Measurements from ENCODE around the gene GCGR. TPM values are rescaled to one million over a fixed set of nuclear protein-coding genes. Genes with fewer than 3 reads are reported as not detected.

GCGR gene
- total and polyA plus RNA-seq, 2 of the 13 experiments (the other 11 are each of a cell fraction or from before 2014, with no cell fraction given) = 0.04 to 0.13 TPM

DNA sequence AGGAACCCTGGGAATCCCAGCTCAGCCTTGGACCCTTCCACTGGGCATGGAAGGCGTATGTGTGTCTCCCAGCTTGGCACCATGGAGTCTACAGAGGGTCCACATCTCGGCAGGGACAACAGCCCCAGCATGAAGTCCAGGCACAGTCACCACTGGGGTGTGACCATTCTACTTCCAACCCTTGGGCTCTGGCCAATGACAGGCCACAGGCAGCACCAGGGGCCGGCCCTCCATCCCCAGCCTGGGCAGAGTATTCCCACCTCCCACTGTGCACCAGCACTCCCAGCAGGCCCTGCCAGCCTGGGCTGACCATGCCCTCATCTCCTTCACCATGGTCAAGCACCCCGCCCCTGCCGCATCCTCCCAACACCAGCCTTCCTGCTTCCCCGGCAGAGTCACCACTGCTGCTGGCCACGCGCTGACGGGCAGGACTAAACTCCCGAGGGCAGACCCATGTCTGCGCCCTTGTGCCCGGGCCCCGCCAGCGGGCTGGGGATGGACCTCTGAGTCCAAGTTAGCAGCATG, 40.4 kb downstream of the GCGR start (continued):
- no peak for TF ChIP-seq ZBTB8A (CRISPR knock-in tag; IDR thresholded peaks at IDR 0.05; ENCODE audit: borderline replicate concordance, low read depth)
- 0 out of 2 replicates have a peak, but pooled peaks have one; percentile 2 for TF ChIP-seq NKX3-1 (CRISPR knock-in tag; IDR thresholded peaks at IDR 0.05)
- TF ChIP-seq ZNF710 (CRISPR knock-in tag; IDR thresholded peaks at IDR 0.05; ENCODE audit: borderline replicate concordance) = no peak
- no peak for TF ChIP-seq MYNN (CRISPR knock-in tag; IDR thresholded peaks at IDR 0.05; ENCODE audit: low read depth)
- TF ChIP-seq DMTF1 (CRISPR knock-in tag; IDR thresholded peaks at IDR 0.05) = no peak
- peak; percentile 25 for TF ChIP-seq SRSF1 (optimal IDR thresholded peaks at IDR 0.05; ENCODE audit: low read depth, low read length)
- peak; percentile 15 for TF ChIP-seq HNRNPLL (IDR thresholded peaks at IDR 0.05; ENCODE audit: low read depth, low read length, poor library complexity, severe bottlenecking)
- TF ChIP-seq, protein P1, sequence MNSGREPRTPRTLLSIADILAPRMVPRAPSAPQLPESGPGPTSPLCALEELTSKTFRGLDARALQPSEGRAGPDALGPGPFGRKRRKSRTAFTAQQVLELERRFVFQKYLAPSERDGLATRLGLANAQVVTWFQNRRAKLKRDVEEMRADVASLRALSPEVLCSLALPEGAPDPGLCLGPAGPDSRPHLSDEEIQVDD (CRISPR knock-in tag; IDR thresholded peaks at IDR 0.05; ENCODE audit: borderline replicate concordance) = no peak
- peak; percentile 65; the same call in 1 of the 2 replicates for TF ChIP-seq HNRNPL (IDR thresholded peaks at IDR 0.05; ENCODE audit: low read depth, low read length)
- TF ChIP-seq ZFX (CRISPR knock-in tag; IDR thresholded peaks at IDR 0.05; ENCODE audit: low read depth) = no peak
- TF ChIP-seq IRX3 (CRISPR knock-in tag; IDR thresholded peaks at IDR 0.05; ENCODE audit: borderline replicate concordance, low read depth) = no peak
- no peak for TF ChIP-seq NR3C1 (CRISPR knock-in tag; IDR thresholded peaks at IDR 0.05)
- TF ChIP-seq SETDB1 (CRISPR knock-in tag; IDR thresholded peaks at IDR 0.05; ENCODE audit: borderline replicate concordance) = no peak
- no peak for TF ChIP-seq TBX3 (IDR thresholded peaks at IDR 0.05; ENCODE audit: borderline replicate concordance)
- TF ChIP-seq POLR2AphosphoS2 (IDR thresholded peaks at IDR 0.05; ENCODE audit: low read depth, low read length) = peak; percentile 72; the same call in 1 of the 2 replicates
- no peak for TF ChIP-seq SPEN (CRISPR knock-in tag; IDR thresholded peaks at IDR 0.05; ENCODE audit: low read depth)
- TF ChIP-seq ZNF136 (CRISPR knock-in tag; IDR thresholded peaks at IDR 0.05; ENCODE audit: low read depth) = no peak
- TF ChIP-seq MIXL1 (CRISPR knock-in tag; IDR thresholded peaks at IDR 0.05) = no peak
- no peak for TF ChIP-seq RFX1 (IDR thresholded peaks at IDR 0.05)
- TF ChIP-seq AGO2 (optimal IDR thresholded peaks at IDR 0.05; ENCODE audit: low read depth, low read length) = peak; percentile 84
- no peak for TF ChIP-seq ZUFSP (CRISPR knock-in tag; IDR thresholded peaks at IDR 0.05; ENCODE audit: borderline replicate concordance)
- TF ChIP-seq HOXA7 (CRISPR knock-in tag; IDR thresholded peaks at IDR 0.05) = no peak

Data from HepG2 (cell line).